Activated B cell treated with CpG ODN at 0.5 μM for 24 hours (primary cell): ENCODE results near the gene UBE4A. TPM values are rescaled to one million over a fixed set of nuclear protein-coding genes. Genes with fewer than 3 reads are reported as not detected.
A peak's percentile ranks its signal among the peaks of the same experiment; 100 is the strongest.

ENCODE experiments used
- ATAC-seq: fragments of 200-7000 bp; cut with Tn5 transposase; one replicate; pipeline ENCODE4 v1.10.0; 2021; ENCODE audit warnings: low read depth, mild to moderate bottlenecking, moderate library complexity
- CTCF ChIA-PET: fragments of 350-600 bp; sonication (Branson Sonifier 250); formaldehyde crosslinking; loops from one replicate; lab custom pipeline; 2021; ENCODE audit warnings: antibody characterized with exemption; lab: Charles Lee
- POLR2A ChIA-PET: fragments of 350-600 bp; sonication (Branson Sonifier 250); formaldehyde crosslinking; loops from one replicate; lab custom pipeline; 2021; ENCODE audit warnings: antibody characterized with exemption; lab: Charles Lee
- DNase-seq: peaks from one replicate; pipeline ENCODE4 v3.0.0; 2022
- H3K27ac Mint-ChIP-seq: one replicate; pipeline ENCODE4 v1.8.0; 2020; ENCODE audit warnings: mixed read lengths
- H3K27me3 Mint-ChIP-seq: one replicate; pipeline ENCODE4 v1.8.0; 2021; ENCODE audit warnings: mixed read lengths
- H3K36me3 Mint-ChIP-seq: one replicate; pipeline ENCODE4 v1.8.0; 2021; ENCODE audit warnings: low read depth, mixed read lengths
- H3K4me1 Mint-ChIP-seq: one replicate; pipeline ENCODE4 v1.8.0; 2021; ENCODE audit warnings: mixed read lengths
- H3K4me3 Mint-ChIP-seq: one replicate; pipeline ENCODE4 v1.8.0; 2020; ENCODE audit warnings: mild to moderate bottlenecking, mixed read lengths
- H3K9me3 Mint-ChIP-seq: one replicate; pipeline ENCODE4 v1.8.0; 2020; ENCODE audit warnings: mixed read lengths
- CTCF ChIP-seq: fragments of 200-600 bp; IDR thresholded peaks from one replicate; pipeline ENCODE4 v1.8.0; 2022; ENCODE audit warnings: antibody characterized with exemption, mild to moderate bottlenecking
- intact Hi-C: fragments of 100-400 bp; cut with micrococcal nuclease; formaldehyde crosslinking; loops from one replicate; pipeline ENCODE4 v1.15.1; 2024
- total RNA-seq: library from RNA; stranded (reverse); gene quantifications from 2 replicates; pipeline ENCODE4 v1.2.3, GENCODE V29; 2022

The UBE4A gene
- total RNA-seq, 1 donor from 2014 or later = 34.2 TPM

GRCh38 chr11:118349475-118349874, 9.9 kb upstream of the UBE4A start:
- H3K36me3 Mint-ChIP-seq = no peaks in the 10 kb centered on the region
- ChIA-PET CTCF (interaction anchor here (0.6 kb wide), 1 partner anchor 151 kb away, joined by 3 read pairs; no protein-coding TSS in a partner anchor), POLR2A (interaction anchor here (0.5 kb wide), 1 partner anchor 48 kb away, joined by 5 read pairs; no protein-coding TSS in a partner anchor)
- H3K4me1 Mint-ChIP-seq = peaks cover 2% of the 10 kb centered on the region
- intact Hi-C loops = no loop called here
- no peak for ATAC-seq
- peaks cover 9% of the 10 kb centered on the region for H3K27me3 Mint-ChIP-seq
- H3K9me3 Mint-ChIP-seq = no peaks in the 10 kb centered on the region
- no peak overlapping the region for H3K4me3 Mint-ChIP-seq
- H3K27ac Mint-ChIP-seq = no peak overlapping the region
- TF ChIP-seq CTCF = no peak
- no peak for DNase-seq

DNA sequence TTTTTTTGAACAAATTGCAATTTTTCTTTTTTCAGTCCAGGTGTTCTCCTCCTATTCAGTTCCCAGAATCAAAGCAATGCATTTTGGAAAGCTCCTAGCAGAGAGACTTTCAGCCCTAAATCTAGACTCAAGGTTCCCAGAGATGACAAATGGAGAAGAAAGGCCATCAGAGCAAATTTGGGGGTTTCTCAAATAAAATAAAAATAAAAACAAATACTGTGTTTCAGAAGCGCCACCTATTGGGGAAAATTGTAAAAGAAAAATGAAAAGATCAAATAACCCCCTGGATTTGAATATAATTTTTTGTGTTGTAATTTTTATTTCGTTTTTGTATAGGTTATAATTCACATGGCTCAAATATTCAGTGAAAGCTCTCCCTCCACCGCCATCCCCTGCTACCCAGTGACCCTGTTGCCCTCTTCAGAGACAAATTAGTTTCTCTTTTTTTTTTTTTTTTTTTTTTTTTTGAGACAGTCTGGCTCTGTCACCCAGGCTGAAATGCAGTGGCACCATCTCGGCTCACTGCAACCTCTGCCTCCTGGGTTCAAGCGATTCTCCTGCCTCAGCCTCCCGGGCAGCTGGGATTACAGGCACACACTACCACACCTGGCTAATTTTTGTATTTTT, 6.2 kb upstream of the UBE4A start:
- intact Hi-C loops = loop anchor here (1.0 kb wide), 2 partner anchors 57 to 155 kb away; no protein-coding TSS in a partner anchor
- no peaks in the 10 kb centered on the region for H3K36me3 Mint-ChIP-seq
- peak; percentile 40 for TF ChIP-seq CTCF
- no peak overlapping the region for H3K4me3 Mint-ChIP-seq
- no peak overlapping the region for H3K27ac Mint-ChIP-seq
- CTCF ChIA-PET = interaction anchor here (1.0 to 6.4 kb wide), 6 partner anchors 13 to 181 kb away, joined by 3 to 39 read pairs (median 4); no protein-coding TSS in a partner anchor
- peaks cover 4% of the 10 kb centered on the region for H3K27me3 Mint-ChIP-seq
- POLR2A ChIA-PET = interaction anchor here (0.7 to 1.6 kb wide), 2 partner anchors 57 to 122 kb away, joined by 3 to 4 read pairs; no protein-coding TSS in a partner anchor
- DNase-seq (no peak), ATAC-seq (no peak)
- H3K9me3 Mint-ChIP-seq = no peaks in the 10 kb centered on the region
- H3K4me1 Mint-ChIP-seq = peaks cover 2% of the 10 kb centered on the region

DNA sequence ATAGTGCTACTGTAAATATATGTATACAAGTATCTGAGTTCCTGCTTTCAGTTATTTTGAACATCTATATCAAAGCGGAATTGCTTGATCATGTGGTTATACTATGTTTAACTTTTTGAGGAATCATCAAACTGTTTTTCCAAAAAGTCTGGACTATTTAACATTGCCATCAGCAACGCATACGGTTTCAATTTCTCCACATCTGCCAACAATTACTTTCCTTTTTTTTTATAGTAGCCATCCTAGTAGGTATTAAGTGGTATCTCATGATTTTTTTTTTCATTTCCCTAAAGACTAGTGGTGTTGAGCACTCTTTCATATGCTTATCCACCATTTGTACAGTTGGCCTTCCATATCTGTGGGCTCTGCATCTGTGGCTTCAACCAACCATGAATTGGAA, 1.3 kb upstream of the UBE4A start:
- ChIA-PET POLR2A (no interaction called here), CTCF (interaction anchor here (0.8 to 6.4 kb wide), 2 partner anchors 159 to 186 kb away, joined by 3 to 39 read pairs; no protein-coding TSS in a partner anchor)
- ATAC-seq (no peak), DNase-seq (no peak)
- intact Hi-C loops = loop anchor here (2.0 to 5.0 kb wide), 3 partner anchors 131 to 569 kb away; partner anchors contain the start of genes ARCN1 and BCL9L
- H3K36me3 Mint-ChIP-seq = peaks cover 25% of the 10 kb centered on the region
- no peaks in the 10 kb centered on the region for H3K9me3 Mint-ChIP-seq
- no peak for TF ChIP-seq CTCF
- no peak overlapping the region for H3K4me3 Mint-ChIP-seq
- peaks cover 38% of the 10 kb centered on the region for H3K4me1 Mint-ChIP-seq
- H3K27me3 Mint-ChIP-seq = no peaks in the 10 kb centered on the region
- no peak overlapping the region for H3K27ac Mint-ChIP-seq

DNA sequence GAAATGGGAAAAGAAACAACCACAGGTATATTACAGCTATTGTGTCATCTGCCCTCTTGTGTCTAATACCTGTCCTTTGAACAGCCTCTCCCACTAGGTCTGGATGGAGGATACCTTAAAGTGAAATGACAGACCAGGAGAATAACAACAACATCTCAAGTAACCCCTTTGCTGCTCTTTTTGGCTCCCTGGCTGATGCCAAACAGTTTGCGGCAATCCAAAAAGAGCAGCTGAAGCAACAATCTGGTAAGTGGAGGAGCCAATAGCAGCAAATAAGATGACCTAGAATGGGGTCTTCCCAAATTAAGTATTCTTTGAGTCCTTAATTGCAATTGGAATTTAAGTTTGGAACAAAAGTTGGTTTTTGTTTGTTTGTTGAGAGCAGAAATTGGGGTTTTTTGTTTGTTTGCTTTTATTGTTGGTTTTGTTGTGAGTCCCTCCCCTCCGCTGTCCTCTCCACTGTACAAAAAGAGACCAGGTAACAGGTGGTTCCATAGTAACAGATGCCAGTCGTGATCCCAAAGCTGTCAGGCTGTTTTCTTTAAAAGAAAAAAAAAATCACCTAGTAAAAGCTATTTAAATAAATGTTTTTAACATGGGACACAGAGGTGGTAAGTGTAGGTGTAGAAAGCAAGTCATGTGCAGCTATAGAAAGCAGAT, 5.7 kb downstream of the UBE4A start:
- Mint-ChIP-seq H3K27ac (no peak overlapping the region), H3K4me3 (no peak overlapping the region), H3K9me3 (no peaks in the 10 kb centered on the region), H3K4me1 (peaks cover 27% of the 10 kb centered on the region), H3K36me3 (peaks cover 71% of the 10 kb centered on the region), H3K27me3 (no peaks in the 10 kb centered on the region)
- POLR2A ChIA-PET = interaction anchor here (0.7 kb wide), 1 partner anchor 151 kb away, joined by 3 read pairs; no protein-coding TSS in a partner anchor
- TF ChIP-seq CTCF = no peak
- intact Hi-C loops = no loop called here
- ATAC-seq (no peak), DNase-seq (no peak)
- CTCF ChIA-PET = interaction anchor here (0.6 to 2.7 kb wide), 3 partner anchors 27 to 685 kb away, joined by 3 to 7 read pairs (median 3); no protein-coding TSS in a partner anchor

DNA sequence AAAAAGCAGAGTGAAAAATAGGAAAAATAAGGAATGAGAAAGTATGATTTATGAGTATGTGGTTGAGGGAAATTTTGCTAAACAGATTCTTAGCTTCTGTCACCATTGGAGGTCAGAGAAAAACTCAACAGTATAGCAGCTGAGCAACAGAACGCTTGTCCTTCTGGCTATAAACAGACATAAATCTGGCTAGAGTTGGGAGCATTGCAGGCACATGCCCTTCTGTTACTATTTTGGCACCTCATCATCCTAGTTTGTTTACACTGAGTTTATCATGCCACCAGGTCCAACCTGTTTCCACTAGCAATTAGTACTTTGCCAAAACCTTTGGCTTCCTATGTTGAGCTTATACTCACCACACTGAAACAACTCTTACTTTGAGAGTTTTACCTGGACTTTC, 6.9 kb downstream of the UBE4A start:
- Mint-ChIP-seq H3K4me3 (no peak overlapping the region), H3K4me1 (peaks cover 19% of the 10 kb centered on the region), H3K27me3 (no peaks in the 10 kb centered on the region), H3K27ac (no peak overlapping the region), H3K36me3 (peaks cover 82% of the 10 kb centered on the region), H3K9me3 (no peaks in the 10 kb centered on the region)
- ChIA-PET CTCF (interaction anchor here (1.1 kb wide), 1 partner anchor 13 kb away, joined by 3 read pairs; no protein-coding TSS in a partner anchor), POLR2A (no interaction called here)
- intact Hi-C loops = no loop called here
- DNase-seq (no peak), ATAC-seq (no peak)
- no peak for TF ChIP-seq CTCF
